Calu3 (cell line): Measurements from ENCODE around the gene ZNF341. TPM values are rescaled to one million over a fixed set of nuclear protein-coding genes. Genes with fewer than 3 reads are reported as not detected.

Experiments used
- BruUV-seq: library from RNA; stranded (reverse); fragments of 400-500 nt; replicated peaks from 2 replicates; lab custom pipeline; 2021; lab: Mats Ljungman, UMichigan
- CTCF ChIA-PET: fragments of 300-600 bp; sonication (Branson Sonifier 250); formaldehyde crosslinking; loops from one replicate; lab custom pipeline; 2022; ENCODE audit warnings: antibody characterized with exemption; lab: Charles Lee
- DNase-seq: peaks from one replicate; pipeline ENCODE4 v3.0.0; 2022
- H3K27ac Mint-ChIP-seq: one replicate; pipeline ENCODE4 v1.8.0; 2022; ENCODE audit warnings: mixed read lengths; ENCODE audit not compliant: unreplicated experiment
- H3K27me3 Mint-ChIP-seq: one replicate; pipeline ENCODE4 v1.8.0; 2022; ENCODE audit warnings: mixed read lengths; ENCODE audit not compliant: unreplicated experiment
- H3K36me3 Mint-ChIP-seq: one replicate; pipeline ENCODE4 v1.8.0; 2022; ENCODE audit warnings: mild to moderate bottlenecking, moderate library complexity, mixed read lengths; ENCODE audit not compliant: insufficient read depth, unreplicated experiment
- H3K4me1 Mint-ChIP-seq: one replicate; pipeline ENCODE4 v1.8.0; 2022; ENCODE audit warnings: mild to moderate bottlenecking, low read depth, mixed read lengths; ENCODE audit not compliant: unreplicated experiment
- H3K4me3 Mint-ChIP-seq: one replicate; pipeline ENCODE4 v1.8.0; 2022; ENCODE audit warnings: mild to moderate bottlenecking, low read depth, moderate library complexity, mixed read lengths; ENCODE audit not compliant: unreplicated experiment
- H3K9me3 Mint-ChIP-seq: one replicate; pipeline ENCODE4 v1.8.0; 2022; ENCODE audit warnings: low read depth, mixed read lengths; ENCODE audit not compliant: unreplicated experiment
- CTCF ChIP-seq: fragments of 200-600 bp; IDR thresholded peaks from one replicate; pipeline ENCODE4 v1.8.0; 2022; ENCODE audit warnings: antibody characterized with exemption; ENCODE audit not compliant: unreplicated experiment
- intact Hi-C: fragments of 100-400 bp; cut with micrococcal nuclease; formaldehyde crosslinking; loops from one replicate; pipeline ENCODE4 v1.10.0; 2022; ENCODE audit not compliant: unreplicated experiment
- total RNA-seq: library from RNA; stranded (reverse); gene quantifications from 2 replicates; pipeline ENCODE4 v1.2.3, GENCODE V29; 2022

Gene ZNF341
- total RNA-seq, 1 experiment from 2014 or later = 12.9 TPM

GRCh38 chr20:33772439-33772838, 40.6 kb downstream of the ZNF341 start:
- intact Hi-C loops = no loop called here
- H3K27me3 Mint-ChIP-seq = no peaks in the 10 kb centered on the region
- no peak overlapping the region for H3K27ac Mint-ChIP-seq
- BruUV-seq = no TSS peak
- H3K4me1 Mint-ChIP-seq = peaks cover 15% of the 10 kb centered on the region
- DNase-seq = no peak
- CTCF ChIA-PET = no interaction called here
- no peak overlapping the region for H3K4me3 Mint-ChIP-seq
- H3K9me3 Mint-ChIP-seq = no peaks in the 10 kb centered on the region
- no peak for TF ChIP-seq CTCF
- peaks cover 5% of the 10 kb centered on the region for H3K36me3 Mint-ChIP-seq

GRCh38 chr20:33773412-33774089, 41.8 kb downstream of the ZNF341 start:
- CTCF ChIA-PET = no interaction called here
- peaks cover 25% of the 10 kb centered on the region for H3K4me1 Mint-ChIP-seq
- no peak for TF ChIP-seq CTCF
- peaks cover 10% of the 10 kb centered on the region for H3K36me3 Mint-ChIP-seq
- H3K27ac Mint-ChIP-seq = no peak overlapping the region
- BruUV-seq = no TSS peak
- DNase-seq = no peak
- no peaks in the 10 kb centered on the region for H3K9me3 Mint-ChIP-seq
- intact Hi-C loops = no loop called here
- no peaks in the 10 kb centered on the region for H3K27me3 Mint-ChIP-seq
- H3K4me3 Mint-ChIP-seq = no peak overlapping the region

GRCh38 chr20:33777816-33778215, 46.0 kb downstream of the ZNF341 start:
- Mint-ChIP-seq H3K4me3 (no peak overlapping the region), H3K9me3 (peaks cover 4% of the 10 kb centered on the region), H3K27me3 (no peaks in the 10 kb centered on the region), H3K27ac (peak overlapping the region; percentile 80), H3K36me3 (peaks cover 14% of the 10 kb centered on the region), H3K4me1 (peaks cover 41% of the 10 kb centered on the region)
- TF ChIP-seq CTCF = no peak
- BruUV-seq = no TSS peak
- intact Hi-C loops = loop anchor here (2.0 kb wide), 1 partner anchor 45 kb away; no protein-coding TSS in a partner anchor
- CTCF ChIA-PET = interaction anchor here (0.6 kb wide), 2 partner anchors 10 to 785 kb away, joined by 3 read pairs; no protein-coding TSS in a partner anchor
- no peak for DNase-seq

- no peak for DNase-seq
- no peak overlapping the region for H3K27ac Mint-ChIP-seq
- no peak overlapping the region for H3K4me3 Mint-ChIP-seq
- peaks cover 39% of the 10 kb centered on the region for H3K4me1 Mint-ChIP-seq
- intact Hi-C loops = no loop called here
- BruUV-seq = no TSS peak
- CTCF ChIA-PET = interaction anchor here (0.6 kb wide), 1 partner anchor 39 kb away, joined by 3 read pairs; no protein-coding TSS in a partner anchor
- H3K36me3 Mint-ChIP-seq = peaks cover 18% of the 10 kb centered on the region
- TF ChIP-seq CTCF = no peak
- H3K9me3 Mint-ChIP-seq = peaks cover 4% of the 10 kb centered on the region
- no peaks in the 10 kb centered on the region for H3K27me3 Mint-ChIP-seq
Measured at GRCh38 chr20:33781133-33781532, 49.3 kb downstream of the ZNF341 start.
